Suprapubic skin (tissue), 4 donors: ENCODE results near the gene NPHP4. TPM values are rescaled to one million over a fixed set of nuclear protein-coding genes. Genes with fewer than 3 reads are reported as not detected.
A peak's percentile ranks its signal among the peaks of the same experiment; 100 is the strongest.

Experiments
- DNase-seq, 2 donors: peaks; one replicate each; pipeline ENCODE4 v3.0.0-alpha.2; 2019; ENCODE audit warnings: low spot score in 2 of 2
- H3K27ac ChIP-seq: fragments of 200-600 bp; sonication (generic); one replicate; pipeline ENCODE4 v1.5.1; 2019
- H3K27me3 ChIP-seq: fragments of 200-600 bp; sonication (generic); one replicate; pipeline ENCODE4 v1.5.1; 2019
- H3K36me3 ChIP-seq: fragments of 200-600 bp; sonication (generic); one replicate; pipeline ENCODE4 v1.5.1; 2019
- H3K4me1 ChIP-seq: fragments of 200-600 bp; sonication (generic); one replicate; pipeline ENCODE4 v1.5.1; 2019
- H3K4me3 ChIP-seq: fragments of 200-600 bp; sonication (generic); one replicate; pipeline ENCODE4 v1.5.1; 2019; ENCODE audit warnings: mild to moderate bottlenecking
- H3K9me3 ChIP-seq: fragments of 200-600 bp; sonication (generic); one replicate; pipeline ENCODE4 v1.5.1; 2019
- CTCF ChIP-seq, 2 donors: fragments of 200-600 bp in 1 of 2; fragments of 450-650 bp in 1 of 2; sonication (generic) in 1 of 2; IDR thresholded peaks; one replicate each; pipeline ENCODE4 v1.5.1; 2016 to 2019; ENCODE audit warnings: antibody characterized with exemption in 2 of 2, mild to moderate bottlenecking in 1 of 2, moderate library complexity in 1 of 2
- EP300 ChIP-seq: sonication (generic); formaldehyde crosslinking; IDR thresholded peaks from one replicate; pipeline ENCODE4 v1.6.1; 2017; ENCODE audit warnings: antibody characterized with exemption
- POLR2A ChIP-seq, 2 donors: fragments of 450-650 bp; IDR thresholded peaks; one replicate each; pipeline ENCODE4 v1.6.1; 2017; ENCODE audit warnings: antibody characterized with exemption in 2 of 2, mild to moderate bottlenecking in 2 of 2, moderate library complexity in 2 of 2
- POLR2AphosphoS5 ChIP-seq, 3 donors: sonication (generic); formaldehyde crosslinking; IDR thresholded peaks; one replicate each; pipeline ENCODE4 v1.6.1; 2017; ENCODE audit warnings: antibody characterized with exemption in 3 of 3
- WGBS: methylation state at CpG from one replicate; pipeline ENCODE4 v1.1.5; 2018; 5-methylcytosine and 5-hydroxymethylcytosine counted together
- total RNA-seq, 4 donors: library from RNA; depleted of rRNA; stranded (reverse); fragments of >200 nt; gene quantifications; one replicate each; pipeline ENCODE4 v1.1.0, GENCODE V29; 2016

Gene NPHP4
- total RNA-seq, 4 donors from 2014 or later = 26.3 to 33.7 (median 29.1) TPM

GRCh38 chr1:5910276-5910620 is 82.0 kb downstream of the NPHP4 start:
- DNase-seq = peak in 1 of 2 donors; percentile 48
- Histone ChIP-seq H3K27ac (no peak overlapping the region), H3K36me3 (peaks cover 4% of the 10 kb centered on the region), H3K9me3 (no peaks in the 10 kb centered on the region), H3K27me3 (no peaks in the 10 kb centered on the region), H3K4me3 (no peak overlapping the region), H3K4me1 (no peaks in the 10 kb centered on the region)
- WGBS = 94% methylated on average over 11 of the region's 11 CpGs
- no peak for TF ChIP-seq POLR2A (IDR thresholded peaks at IDR 0.05)
- no peak for TF ChIP-seq EP300
- no peak for TF ChIP-seq CTCF (IDR thresholded peaks at IDR 0.05)
- TF ChIP-seq POLR2AphosphoS5 (IDR thresholded peaks at IDR 0.05) = no peak

- peaks cover 9% of the 10 kb centered on the region for H3K36me3 ChIP-seq
- no peak overlapping the region for H3K27ac ChIP-seq
- no peaks in the 10 kb centered on the region for H3K9me3 ChIP-seq
- WGBS = 96% methylated on average over 11 of the region's 14 CpGs
- peak in 1 of 2 donors; percentile 56 for DNase-seq
- TF ChIP-seq EP300 = no peak
- TF ChIP-seq POLR2AphosphoS5 (IDR thresholded peaks at IDR 0.05) = no peak
- no peak for TF ChIP-seq POLR2A (IDR thresholded peaks at IDR 0.05)
- TF ChIP-seq CTCF (IDR thresholded peaks at IDR 0.05) = no peak
- H3K4me3 ChIP-seq = no peak overlapping the region
- H3K27me3 ChIP-seq = no peaks in the 10 kb centered on the region
- no peaks in the 10 kb centered on the region for H3K4me1 ChIP-seq
Measured at GRCh38 chr1:5909576-5910275, 82.5 kb downstream of the NPHP4 start.

GRCh38 chr1:5908461-5909375 is 83.5 kb downstream of the NPHP4 start:
- Histone ChIP-seq H3K4me3 (no peak overlapping the region), H3K9me3 (no peaks in the 10 kb centered on the region), H3K27ac (no peak overlapping the region), H3K4me1 (no peaks in the 10 kb centered on the region), H3K36me3 (peaks cover 19% of the 10 kb centered on the region), H3K27me3 (no peaks in the 10 kb centered on the region)
- peak in 1 of 2 donors; percentile 69 for DNase-seq
- 94% methylated on average over 27 of the region's 35 CpGs for WGBS
- TF ChIP-seq EP300 = no peak
- no peak for TF ChIP-seq CTCF (IDR thresholded peaks at IDR 0.05)
- TF ChIP-seq POLR2AphosphoS5 (IDR thresholded peaks at IDR 0.05) = no peak

- no peaks in the 10 kb centered on the region for H3K4me1 ChIP-seq
- TF ChIP-seq EP300 (no peak), POLR2A (IDR thresholded peaks at IDR 0.05) (no peak), CTCF (IDR thresholded peaks at IDR 0.05) (no peak), POLR2AphosphoS5 (IDR thresholded peaks at IDR 0.05) (no peak)
- H3K27ac ChIP-seq = no peak overlapping the region
- WGBS = 92% methylated on average over 8 of the region's 8 CpGs
- no peak overlapping the region for H3K4me3 ChIP-seq
- peaks cover 25% of the 10 kb centered on the region for H3K36me3 ChIP-seq
- H3K9me3 ChIP-seq = no peaks in the 10 kb centered on the region
- H3K27me3 ChIP-seq = no peaks in the 10 kb centered on the region
- DNase-seq = peak in 1 of 2 donors; percentile 62
Measured at GRCh38 chr1:5907966-5908365, 84.3 kb downstream of the NPHP4 start.

GRCh38 chr1:5907386-5907785 is 84.8 kb downstream of the NPHP4 start:
- TF ChIP-seq POLR2AphosphoS5 (IDR thresholded peaks at IDR 0.05) (no peak), EP300 (no peak), CTCF (IDR thresholded peaks at IDR 0.05) (no peak), POLR2A (IDR thresholded peaks at IDR 0.05) (no peak)
- peak in 1 of 2 donors; percentile 45 for DNase-seq
- WGBS = 99% methylated on average over 11 of the region's 11 CpGs

More at GRCh38 chr1:5907386-5907785, 84.8 kb downstream of the NPHP4 start:
- no peaks in the 10 kb centered on the region for H3K27me3 ChIP-seq
- H3K4me1 ChIP-seq = no peaks in the 10 kb centered on the region
- H3K27ac ChIP-seq = no peak overlapping the region
- H3K36me3 ChIP-seq = peaks cover 25% of the 10 kb centered on the region
- no peak overlapping the region for H3K4me3 ChIP-seq
- H3K9me3 ChIP-seq = no peaks in the 10 kb centered on the region
